GM06990 (cell line): ENCODE results near the gene BARHL1.
"Not testable (repeated sequence)": the region's sequence is repeated elsewhere in the genome, so short reads cannot be mapped to it uniquely, and the experiment has no call there.

Experiments
- DNase-seq: peaks from one replicate; pipeline ENCODE4 v3.0.0-alpha.2; 2011; ENCODE audit not compliant: insufficient read length; ENCODE audit errors: extremely low read depth
- H3K27me3 ChIP-seq: replicated peaks from 2 replicates; pipeline ENCODE4 v1.6.0; 2011; ENCODE audit warnings: low read length; ENCODE audit not compliant: control insufficient read depth, insufficient read depth
- H3K36me3 ChIP-seq: 2 replicates; pipeline ENCODE4 v1.5.1; 2011; ENCODE audit warnings: low read length; ENCODE audit not compliant: control insufficient read depth, insufficient read depth
- H3K4me3 ChIP-seq: replicated peaks from 2 replicates; pipeline ENCODE4 v1.5.1; 2011; ENCODE audit warnings: low read depth, mild to moderate bottlenecking, control low read depth, low read length
- TF ChIP-seq, protein P1 (sequence below): IDR thresholded peaks from 2 replicates; pipeline ENCODE4 v1.5.1; 2011; ENCODE audit warnings: low read length, control low read depth, mild to moderate bottlenecking, inconsistent platforms; ENCODE audit not compliant: insufficient read depth, poor library complexity, severe bottlenecking

Gene BARHL1

DNA sequence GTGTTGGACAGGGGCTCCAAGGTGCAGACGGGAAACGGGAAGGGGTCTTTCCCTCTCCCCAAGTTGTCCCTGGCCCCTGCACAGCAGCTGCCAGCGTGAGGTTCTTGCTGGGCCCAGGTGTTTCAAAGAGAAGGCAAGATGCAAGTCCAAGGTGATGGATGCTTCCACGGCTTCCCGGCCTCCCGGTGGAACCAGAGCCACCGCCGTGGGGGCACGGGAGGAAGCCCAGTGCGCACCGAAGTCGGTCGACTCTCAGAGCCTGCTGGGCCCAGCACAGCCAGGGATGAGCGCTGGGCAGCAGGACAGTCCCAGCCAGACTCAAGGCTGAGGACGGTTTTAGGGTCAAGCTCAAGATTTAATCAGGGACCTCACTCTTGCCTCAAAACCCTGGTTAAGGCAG is 25.2 kb upstream of the BARHL1 start:
- TF ChIP-seq, protein P1, sequence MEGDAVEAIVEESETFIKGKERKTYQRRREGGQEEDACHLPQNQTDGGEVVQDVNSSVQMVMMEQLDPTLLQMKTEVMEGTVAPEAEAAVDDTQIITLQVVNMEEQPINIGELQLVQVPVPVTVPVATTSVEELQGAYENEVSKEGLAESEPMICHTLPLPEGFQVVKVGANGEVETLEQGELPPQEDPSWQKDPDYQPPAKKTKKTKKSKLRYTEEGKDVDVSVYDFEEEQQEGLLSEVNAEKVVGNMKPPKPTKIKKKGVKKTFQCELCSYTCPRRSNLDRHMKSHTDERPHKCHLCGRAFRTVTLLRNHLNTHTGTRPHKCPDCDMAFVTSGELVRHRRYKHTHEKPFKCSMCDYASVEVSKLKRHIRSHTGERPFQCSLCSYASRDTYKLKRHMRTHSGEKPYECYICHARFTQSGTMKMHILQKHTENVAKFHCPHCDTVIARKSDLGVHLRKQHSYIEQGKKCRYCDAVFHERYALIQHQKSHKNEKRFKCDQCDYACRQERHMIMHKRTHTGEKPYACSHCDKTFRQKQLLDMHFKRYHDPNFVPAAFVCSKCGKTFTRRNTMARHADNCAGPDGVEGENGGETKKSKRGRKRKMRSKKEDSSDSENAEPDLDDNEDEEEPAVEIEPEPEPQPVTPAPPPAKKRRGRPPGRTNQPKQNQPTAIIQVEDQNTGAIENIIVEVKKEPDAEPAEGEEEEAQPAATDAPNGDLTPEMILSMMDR = no peak
- no peak for DNase-seq
- Histone ChIP-seq H3K36me3 (no peaks in the 10 kb centered on the region), H3K27me3 (no peaks in the 10 kb centered on the region; the same call in 1 of the 2 replicates), H3K4me3 (no peak overlapping the region)

GRCh38 chr9:132559711-132560110 is 22.7 kb upstream of the BARHL1 start:
- TF ChIP-seq, protein P1 = no peak
- H3K27me3 ChIP-seq = no peaks in the 10 kb centered on the region; the same call in 1 of the 2 replicates

GRCh38 chr9:132560616-132561202 is 21.7 kb upstream of the BARHL1 start:
- Histone ChIP-seq H3K4me3 (no peak overlapping the region), H3K36me3 (no peaks in the 10 kb centered on the region), H3K27me3 (no peaks in the 10 kb centered on the region; the same call in 1 of the 2 replicates)
- TF ChIP-seq, protein P1 = no peak
- DNase-seq = no peak

More at GRCh38 chr9:132559711-132560110, 22.7 kb upstream of the BARHL1 start:
- Histone ChIP-seq H3K4me3 (no peak overlapping the region), H3K36me3 (no peaks in the 10 kb centered on the region)
- no peak for DNase-seq

GRCh38 chr9:132562306-132562573 is 20.2 kb upstream of the BARHL1 start:
- Histone ChIP-seq H3K36me3 (no peaks in the 10 kb centered on the region), H3K27me3 (no peaks in the 10 kb centered on the region; the same call in none of the 2 replicates), H3K4me3 (no peak overlapping the region)
- TF ChIP-seq, protein P1 = no peak
- DNase-seq = no peak

DNA sequence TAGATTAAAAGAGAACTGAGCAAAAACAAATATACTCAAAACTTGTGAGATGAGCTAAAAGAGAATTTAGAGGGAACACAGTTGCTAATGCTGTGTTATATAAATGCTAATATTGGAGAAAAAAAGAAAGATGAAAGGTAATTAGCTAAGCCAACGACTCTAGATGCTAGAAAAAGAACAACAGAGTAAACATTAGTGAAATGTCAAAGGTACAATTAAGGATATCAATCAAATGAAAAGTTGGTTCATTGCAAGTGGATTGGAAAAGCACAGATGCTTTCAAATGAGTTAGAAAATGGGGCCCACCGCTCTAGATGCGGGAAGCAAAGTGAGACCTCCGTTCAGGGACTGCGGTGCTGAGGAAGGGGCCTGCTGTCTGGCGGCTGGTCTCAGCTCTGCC is 17.9 kb upstream of the BARHL1 start:
- no peak for DNase-seq
- Histone ChIP-seq H3K4me3 (no peak overlapping the region), H3K27me3 (no peaks in the 10 kb centered on the region; the same call in none of the 2 replicates), H3K36me3 (no peaks in the 10 kb centered on the region)
- TF ChIP-seq, protein P1 = no peak

DNA sequence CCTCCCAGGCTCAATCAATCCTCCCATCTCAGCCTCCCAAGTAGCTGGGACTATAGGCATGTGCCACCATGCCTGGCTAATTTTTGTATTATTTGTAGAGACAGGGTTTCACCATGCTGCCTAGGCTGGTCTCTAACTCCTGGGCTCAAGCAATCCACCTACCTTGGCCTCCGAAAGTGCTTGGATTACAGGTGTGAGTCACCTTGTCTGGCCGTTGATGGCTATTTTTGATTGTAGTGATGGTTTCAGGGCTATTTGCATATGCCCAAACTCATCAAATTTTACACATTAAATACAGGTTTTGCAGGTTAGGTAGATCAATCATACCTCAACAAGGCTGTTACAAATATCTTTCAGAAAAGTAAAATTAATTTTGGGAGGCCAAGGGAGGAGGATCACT is 13.6 kb upstream of the BARHL1 start:
- not testable (repeated sequence) for H3K4me3 ChIP-seq, H3K27me3 ChIP-seq, H3K36me3 ChIP-seq, DNase-seq
